SK-N-SH (cell line): Measurements from ENCODE around the gene BBIP1. TPM values are rescaled to one million over a fixed set of nuclear protein-coding genes. Genes with fewer than 3 reads are reported as not detected.
A peak's percentile ranks its signal among the peaks of the same experiment; 100 is the strongest.

Source experiments
- CTCF ChIA-PET: fragments of 300-600, 350-600 bp; formaldehyde crosslinking; extraction: SDS; loops from one replicate; lab custom pipeline; 2021; lab: Yijun Ruan, JAX
- POLR2A ChIA-PET: fragments of 350-600 bp; sonication (Branson Sonifier 250); formaldehyde crosslinking; extraction: SDS; loops from one replicate; lab custom pipeline; 2020; ENCODE audit warnings: antibody characterized with exemption, inconsistent platforms; lab: Yijun Ruan, JAX
- DNase-seq: peaks from one replicate; pipeline ENCODE4 v3.0.0; 2012
- H2AFZ ChIP-seq: fragments of 200-600 bp; sonication (generic); 2 replicates; pipeline ENCODE4 v1.8.1; 2016; ENCODE audit warnings: antibody characterized with exemption, mild to moderate bottlenecking, low read depth
- H3F3A ChIP-seq: fragments of 200-600 bp; sonication (generic); replicated peaks from 2 replicates; pipeline ENCODE3; 2016; ENCODE audit warnings: antibody characterized with exemption, mild to moderate bottlenecking; ENCODE audit not compliant: insufficient read depth
- H3K27ac ChIP-seq, 2 experiments: fragments of 200-500 bp in 1 of 2; fragments of 200-600 bp in 1 of 2; sonication (Bioruptor generic) in 1 of 2; sonication (generic), shearing (Covaris generic) in 1 of 2; 2 replicates each; pipeline versions ENCODE4 v1.5.1 to v1.6.1; 2014 to 2016; ENCODE audit warnings: low read depth in 2 of 2, inconsistent platforms in 1 of 2, low read length in 1 of 2, mild to moderate bottlenecking in 1 of 2, mixed read lengths in 1 of 2
- H3K27me3 ChIP-seq: fragments of 200-600 bp; sonication (generic), shearing (Covaris generic); 2 replicates; pipeline ENCODE4 v1.6.1; 2016; ENCODE audit warnings: mixed run types; ENCODE audit not compliant: insufficient read depth
- H3K36me3 ChIP-seq, 2 experiments: fragments of 200-500 bp in 1 of 2; fragments of 200-600 bp in 1 of 2; sonication (Bioruptor generic) in 1 of 2; sonication (generic) in 1 of 2; replicated peaks in 1 of 2; 2 replicates each; pipeline versions ENCODE3 to v1.5.1; 2014 to 2016; ENCODE audit warnings: low read length in 1 of 2, mild to moderate bottlenecking in 1 of 2; ENCODE audit not compliant: insufficient read depth in 2 of 2, control insufficient read depth in 1 of 2
- H3K4me1 ChIP-seq, 2 experiments: fragments of 200-500 bp in 1 of 2; fragments of 200-600 bp in 1 of 2; sonication (Bioruptor generic) in 1 of 2; sonication (generic), shearing (Covaris generic) in 1 of 2; 2 replicates each; pipeline versions ENCODE4 v1.5.1 to v1.6.1; 2014 to 2016; ENCODE audit warnings: low read depth in 1 of 2, low read length in 1 of 2, mixed run types in 1 of 2; ENCODE audit not compliant: insufficient read depth in 2 of 2, control insufficient read depth in 1 of 2
- H3K4me2 ChIP-seq: fragments of 200-600 bp; sonication (generic), shearing (Covaris generic); 2 replicates; pipeline ENCODE4 v1.6.1; 2017; ENCODE audit warnings: mixed run types
- H3K4me3 ChIP-seq, 2 experiments: fragments of 200-500 bp in 1 of 2; fragments of 200-600 bp in 1 of 2; sonication (Bioruptor generic) in 1 of 2; sonication (generic), shearing (Covaris generic) in 1 of 2; 2 replicates each; pipeline versions ENCODE4 v1.5.1 to v1.8.1; 2014 to 2016; ENCODE audit warnings: low read depth in 2 of 2, inconsistent platforms in 1 of 2, low read length in 1 of 2, mild to moderate bottlenecking in 1 of 2, mixed read lengths in 1 of 2, moderate library complexity in 1 of 2
- H3K79me2 ChIP-seq: fragments of 200-600 bp; sonication (generic); 2 replicates; pipeline ENCODE4 v1.8.1; 2017; ENCODE audit warnings: mild to moderate bottlenecking; ENCODE audit not compliant: insufficient read depth
- H3K9ac ChIP-seq: fragments of 200-600 bp; sonication (generic); 2 replicates; pipeline ENCODE4 v1.6.1; 2017; ENCODE audit warnings: mixed run types
- H3K9me2 ChIP-seq: fragments of 200-600 bp; sonication (generic); 2 replicates; pipeline ENCODE4 v1.6.1; 2017; ENCODE audit warnings: mixed run types
- H3K9me3 ChIP-seq: fragments of 200-600 bp; sonication (generic); 2 replicates; pipeline ENCODE4 v1.6.1; 2017; ENCODE audit warnings: mixed run types, mild to moderate bottlenecking, moderate library complexity
- H4K20me1 ChIP-seq: fragments of 200-600 bp; sonication (generic); 2 replicates; pipeline ENCODE4 v1.6.1; 2017; ENCODE audit warnings: mild to moderate bottlenecking, mixed run types; ENCODE audit not compliant: insufficient read depth
- CHD2 ChIP-seq: fragments of 150-350 bp; IDR thresholded peaks from 2 replicates; pipeline ENCODE4 v1.6.1; 2018; ENCODE audit warnings: low read length; ENCODE audit not compliant: partially characterized antibody
- ELF1 ChIP-seq: IDR thresholded peaks from 2 replicates; pipeline ENCODE4 v1.4.0; 2012
- EP300 ChIP-seq, 2 experiments: IDR thresholded peaks; 2 replicates each; pipeline versions ENCODE4 v1.4.0 to v1.6.1; 2012; ENCODE audit warnings: borderline replicate concordance in 1 of 2, low read depth in 1 of 2, low read length in 1 of 2
- FOXM1 ChIP-seq: IDR thresholded peaks from 2 replicates; pipeline ENCODE4 v1.4.0; 2012; ENCODE audit warnings: low read depth, mild to moderate bottlenecking
- GATA2 ChIP-seq: sonication (generic); formaldehyde crosslinking; IDR thresholded peaks from 2 replicates; pipeline ENCODE4 v1.5.0; 2020; ENCODE audit warnings: mild to moderate bottlenecking, missing genetic modification reagents
- IRF3 ChIP-seq: fragments of 150-350 bp; IDR thresholded peaks from 2 replicates; pipeline ENCODE4 v1.6.1; 2016; ENCODE audit warnings: mild to moderate bottlenecking, low read depth, low read length
- JUND ChIP-seq: IDR thresholded peaks from 2 replicates; pipeline ENCODE4 v1.4.0; 2012
- MXI1 ChIP-seq: IDR thresholded peaks from 2 replicates; pipeline ENCODE4 v1.6.1; 2012; ENCODE audit warnings: mild to moderate bottlenecking, low read depth, low read length, improper control_type of control experiment
- NFIC ChIP-seq: IDR thresholded peaks from 2 replicates; pipeline ENCODE4 v1.4.0; 2012; ENCODE audit warnings: borderline replicate concordance
- NRF1 ChIP-seq: IDR thresholded peaks from 2 replicates; pipeline ENCODE4 v1.6.1; 2012; ENCODE audit warnings: low read depth, mild to moderate bottlenecking, low read length
- PBX3 ChIP-seq: IDR thresholded peaks from 2 replicates; pipeline ENCODE4; 2012
- POLR2AphosphoS5 ChIP-seq: IDR thresholded peaks from 2 replicates; pipeline ENCODE4 v1.6.1; 2012; ENCODE audit warnings: low read depth, low read length
- RFX5 ChIP-seq: IDR thresholded peaks from 2 replicates; pipeline ENCODE4 v1.6.1; 2012; ENCODE audit warnings: mild to moderate bottlenecking, improper control_type of control experiment, low read length
- RXRA ChIP-seq: IDR thresholded peaks from 2 replicates; pipeline ENCODE4 v1.4.0; 2012; ENCODE audit warnings: low read depth, mild to moderate bottlenecking, borderline replicate concordance
- SIN3A ChIP-seq: IDR thresholded peaks from 2 replicates; pipeline ENCODE4 v1.6.1; 2012; ENCODE audit warnings: low read depth, mild to moderate bottlenecking, low read length, moderate library complexity, borderline replicate concordance
- SMC3 ChIP-seq: IDR thresholded peaks from 2 replicates; pipeline ENCODE4 v1.6.1; 2012; ENCODE audit warnings: low read depth, low read length, improper control_type of control experiment
- TAF1 ChIP-seq: IDR thresholded peaks from 2 replicates; pipeline ENCODE4 v1.6.1; 2012; ENCODE audit warnings: low read depth, mild to moderate bottlenecking, low read length, moderate library complexity, borderline replicate concordance
- TEAD4 ChIP-seq: IDR thresholded peaks from 2 replicates; pipeline ENCODE4 v1.4.0; 2012; ENCODE audit warnings: mild to moderate bottlenecking, borderline replicate concordance; ENCODE audit not compliant: insufficient read depth
- YY1 ChIP-seq: IDR thresholded peaks from 2 replicates; pipeline ENCODE4 v1.4.0; 2012; ENCODE audit warnings: low read depth, mild to moderate bottlenecking
- WGBS: methylation state at CpG from one replicate; pipeline ENCODE4 v1.1.6; 2017; ENCODE audit warnings: low lambda C conversion rate; 5-methylcytosine and 5-hydroxymethylcytosine counted together
- polyA plus RNA-seq, 3 experiments: library from polyadenylated mRNA; depleted of rRNA; stranded (reverse); fragments of >200 nt; gene quantifications; 2 replicates each; pipeline ENCODE4 v1.2.3, GENCODE V29; 2012
- TF ChIP-seq, protein P1 (sequence below): IDR thresholded peaks from 2 replicates; pipeline ENCODE4 v1.4.0; 2012; ENCODE audit warnings: low read depth, borderline replicate concordance

Gene BBIP1
- polyA plus RNA-seq, 1 of the 3 experiments (the other 2 are of a cell fraction), result 16.2 TPM

DNA sequence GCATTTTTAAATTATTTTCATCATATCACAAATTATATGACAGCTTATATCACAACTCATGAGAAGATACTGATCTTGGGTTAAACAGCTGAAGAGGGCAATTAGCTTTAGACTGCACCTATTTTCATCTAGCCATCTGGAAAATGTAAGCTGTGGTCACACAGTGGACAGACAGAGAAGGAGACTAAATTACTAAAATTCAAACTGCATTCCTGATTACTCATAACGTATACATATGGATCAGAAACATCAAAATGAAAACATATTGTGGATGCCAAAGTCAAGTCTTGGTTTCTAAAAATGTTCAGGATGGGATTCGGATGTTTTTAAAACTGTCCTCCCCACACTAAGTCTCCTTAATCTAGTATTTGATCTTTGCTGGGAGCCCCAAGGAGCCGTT, 6.6 kb downstream of the BBIP1 start (continued):
- TF ChIP-seq IRF3, result no peak
- peak; percentile 72 for TF ChIP-seq NFIC
- 0 out of 2 replicates have a peak, but pooled peaks have one; percentile 35 for TF ChIP-seq FOXM1

- Histone ChIP-seq H3K79me2 (no peaks in the 10 kb centered on the region), H4K20me1 (peaks cover 8% of the 10 kb centered on the region; the same call in 1 of the 2 replicates), H2AFZ (no peak overlapping the region), H3K9ac (no peak overlapping the region), H3K4me3 (no peak overlapping the region), H3K36me3 (peaks cover 2 to 11% of the 10 kb centered on the region in 2 experiments), H3K27me3 (no peaks in the 10 kb centered on the region), H3K4me1 (peaks cover 3 to 11% of the 10 kb centered on the region in 2 experiments; a peak in 3 of 4 replicates), H3K4me2 (no peak overlapping the region), H3F3A (peaks cover 16% of the 10 kb centered on the region), H3K27ac (no peak overlapping the region), H3K9me3 (no peaks in the 10 kb centered on the region), H3K9me2 (no peaks in the 10 kb centered on the region)
- TF ChIP-seq TAF1, result no peak
- no peak for TF ChIP-seq CHD2
- no peak for TF ChIP-seq MXI1
- no peak for TF ChIP-seq RXRA
- no peak for TF ChIP-seq PBX3
- no peak for TF ChIP-seq GATA2
- TF ChIP-seq POLR2AphosphoS5, result no peak
- ChIA-PET POLR2A (interaction anchor here (2.1 kb wide), 1 partner anchor 9 kb away, joined by 11 read pairs; the partner anchor contains the start of genes BBIP1 and SHOC2), CTCF (interaction anchor here (1.2 to 2.6 kb wide), 5 partner anchors 8 to 167 kb away, joined by 3 to 18 read pairs (median 7); no protein-coding TSS in a partner anchor)
- WGBS, result 93% methylated on average over 4 of the region's 4 CpGs
- no peak for DNase-seq
Observed at GRCh38 chr10:110910138-110910537, 8.8 kb downstream of the BBIP1 start.

DNA sequence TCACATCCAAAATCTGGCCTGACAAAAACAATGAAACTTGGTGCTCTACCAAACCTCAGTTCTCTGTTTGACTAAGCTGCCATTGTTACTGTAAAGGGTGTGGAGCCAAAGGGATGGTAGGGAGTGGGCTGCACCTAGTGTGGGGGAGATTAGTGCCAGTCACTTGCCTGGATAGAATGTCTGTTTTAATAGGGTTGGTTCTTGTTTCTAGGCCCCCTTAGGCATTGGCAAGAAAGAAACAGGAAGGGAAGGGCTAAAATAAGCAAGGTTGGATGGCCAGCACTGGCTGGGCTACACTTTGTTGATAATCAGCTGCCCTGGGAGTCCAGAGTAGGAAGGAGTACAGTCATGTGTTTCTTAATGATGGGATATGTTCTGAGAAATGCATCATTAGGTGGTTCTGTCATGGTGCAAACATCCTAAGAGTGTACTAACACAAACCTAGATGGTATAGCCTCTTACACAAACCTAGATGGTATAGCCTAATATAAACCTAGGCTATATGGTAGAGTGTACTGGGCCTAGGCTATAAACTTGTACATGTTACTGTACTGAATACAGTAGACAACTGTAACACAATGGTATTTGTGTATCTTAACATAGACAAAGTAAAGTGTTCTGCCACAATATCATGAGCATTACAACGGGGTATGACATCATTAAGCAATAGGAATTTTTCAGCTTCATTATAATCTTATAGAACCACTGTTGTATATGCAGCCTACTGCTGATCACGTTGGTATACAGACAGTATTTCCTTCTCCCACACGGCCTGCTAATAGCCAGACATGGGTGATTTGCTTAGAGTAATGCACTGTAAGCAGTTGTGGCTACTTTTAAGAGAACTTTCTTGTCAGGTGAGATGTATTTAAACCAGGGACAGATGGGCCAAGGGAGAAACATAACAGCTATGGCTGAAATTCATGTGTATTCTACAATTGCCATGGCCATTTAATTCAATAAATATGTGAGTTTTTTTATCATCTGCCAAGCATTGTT, 15.4 kb downstream of the BBIP1 start:
- no peaks in the 10 kb centered on the region for H3K9me2 ChIP-seq
- 95% methylated on average over 3 of the region's 3 CpGs for WGBS
- H3K27ac ChIP-seq, result no peak overlapping the region; a peak in 1 of 4 replicates
- H3K4me1 ChIP-seq, result peaks cover 4 to 5% of the 10 kb centered on the region in 2 experiments; a peak in 3 of 4 replicates
- no peak for DNase-seq
- H2AFZ ChIP-seq, result no peak overlapping the region
- no peak overlapping the region for H3K4me2 ChIP-seq
- CTCF ChIA-PET, result interaction anchor here (0.7 to 3.3 kb wide), 4 partner anchors 10 to 157 kb away, joined by 3 to 20 read pairs (median 4); no protein-coding TSS in a partner anchor
- no peaks in the 10 kb centered on the region for H3K9me3 ChIP-seq
- H3K27me3 ChIP-seq, result no peaks in the 10 kb centered on the region
- H3K9ac ChIP-seq, result no peak overlapping the region
- POLR2A ChIA-PET, result interaction anchor here (0.6 kb wide), 1 partner anchor 16 kb away, joined by 3 read pairs; the partner anchor contains the start of genes BBIP1 and SHOC2
- H4K20me1 ChIP-seq, result no peaks in the 10 kb centered on the region
- peaks cover 1% of the 10 kb centered on the region for H3F3A ChIP-seq
- no peaks in the 10 kb centered on the region for H3K79me2 ChIP-seq
- peaks cover 31 to 34% of the 10 kb centered on the region in 2 experiments for H3K36me3 ChIP-seq
- H3K4me3 ChIP-seq, result no peak overlapping the region
- no peak for TF ChIP-seq JUND
- no peak for TF ChIP-seq POLR2AphosphoS5
- no peak for TF ChIP-seq SIN3A
- TF ChIP-seq GATA2, result no peak
- TF ChIP-seq YY1, result no peak
- no peak for TF ChIP-seq IRF3
- TF ChIP-seq NRF1, result no peak
- TF ChIP-seq MXI1, result no peak
- no peak for TF ChIP-seq TEAD4
- no peak for TF ChIP-seq SMC3
- TF ChIP-seq EP300 (IDR thresholded peaks at IDR 0.05; ENCODE audit: borderline replicate concordance in 1 of 2, low read depth in 1 of 2, low read length in 1 of 2), result no peak
- no peak for TF ChIP-seq ELF1
- TF ChIP-seq FOXM1, result no peak
- TF ChIP-seq, protein P1, sequence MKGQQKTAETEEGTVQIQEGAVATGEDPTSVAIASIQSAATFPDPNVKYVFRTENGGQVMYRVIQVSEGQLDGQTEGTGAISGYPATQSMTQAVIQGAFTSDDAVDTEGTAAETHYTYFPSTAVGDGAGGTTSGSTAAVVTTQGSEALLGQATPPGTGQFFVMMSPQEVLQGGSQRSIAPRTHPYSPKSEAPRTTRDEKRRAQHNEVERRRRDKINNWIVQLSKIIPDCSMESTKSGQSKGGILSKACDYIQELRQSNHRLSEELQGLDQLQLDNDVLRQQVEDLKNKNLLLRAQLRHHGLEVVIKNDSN, result no peak
- TF ChIP-seq RFX5, result no peak
